ENCODE measurements around the gene CDKAL1. TPM values are rescaled to one million over a fixed set of nuclear protein-coding genes. Genes with fewer than 3 reads are reported as not detected.

The CDKAL1 gene
- total and polyA plus RNA-seq, 10 of the 15 experiments (the other 5 are each of a cell fraction or from before 2014, with no cell fraction given) = 10.7 to 26.9 (median 17.3) TPM

- no peaks in the 10 kb centered on the region; the same call in 1 of the 3 replicates for H3K9me3 ChIP-seq (replicated peaks; ENCODE audit: control insufficient read depth, insufficient read depth, low read length)
- peaks cover 2% of the 10 kb centered on the region for H3K4me1 ChIP-seq (ENCODE audit: control insufficient read depth, insufficient read depth, low read length)
- no peaks in the 10 kb centered on the region for H4K20me1 ChIP-seq (ENCODE audit: control insufficient read depth, insufficient read depth)
- no peak overlapping the region for H3K9ac ChIP-seq (ENCODE audit: control insufficient read depth, insufficient read depth, low read length)
- no peak for ATAC-seq
- H3K4me2 ChIP-seq (ENCODE audit: control insufficient read depth, insufficient read depth) = no peak overlapping the region
- no peak overlapping the region for H2AFZ ChIP-seq (ENCODE audit: control insufficient read depth, low read depth, low read length)
- H3K36me3 ChIP-seq (ENCODE audit: control insufficient read depth in 2 of 2, insufficient read depth in 2 of 2, low read length in 1 of 2) = no peaks in the 10 kb centered on the region
- RAD21 ChIA-PET (ENCODE audit: unreplicated experiment) = interaction anchor here (1.4 kb wide), 1 partner anchor 694 kb away, joined by 6 read pairs; no protein-coding TSS in a partner anchor
- H3K4me3 ChIP-seq = no peak overlapping the region
- DNase-seq (ENCODE audit: low read depth, low spot score) = no peak
- CTCF ChIA-PET = interaction anchor here (0.8 to 1.0 kb wide), 2 partner anchors 13 to 695 kb away, joined by 3 read pairs; no protein-coding TSS in a partner anchor
- H3K27ac ChIP-seq (ENCODE audit: control insufficient read depth, insufficient read depth) = no peak overlapping the region
- BruUV-seq (replicated peaks) = no TSS peak
- in situ Hi-C loops (cut with MboI) = no loop called here
- no peaks in the 10 kb centered on the region for H3K27me3 ChIP-seq (replicated peaks in 1 of 2; ENCODE audit: control insufficient read depth in 2 of 2, insufficient read depth in 2 of 2, low read length in 1 of 2)
- 100% methylated on average over 5 of the region's 5 CpGs for WGBS (ENCODE audit: insufficient coverage, insufficient replicate concordance, low lambda C conversion rate, missing lambda C conversion rate)
- no peak for FAIRE-seq
- intact Hi-C loops (cut with micrococcal nuclease; ENCODE audit: unreplicated experiment) = no loop called here
- POLR2A ChIA-PET = interaction anchor here (0.8 kb wide), 1 partner anchor 9 kb away, joined by 3 read pairs; no protein-coding TSS in a partner anchor
- SMC1A ChIA-PET (ENCODE audit: uncharacterized antibody, unreplicated experiment) = interaction anchor here (0.6 to 2.1 kb wide), 8 partner anchors 16 to 440 kb away, joined by 3 to 7 read pairs (median 3); no protein-coding TSS in a partner anchor
- H3K79me2 ChIP-seq (ENCODE audit: control insufficient read depth, insufficient read depth, low read length) = no peaks in the 10 kb centered on the region
- TF ChIP-seq MEF2A (IDR thresholded peaks at IDR 0.05; ENCODE audit: insufficient read depth, low read depth, low read length) (no peak), SRF (IDR thresholded peaks at IDR 0.05; ENCODE audit: low read depth in 2 of 2, low read length in 2 of 2) (no peak), HDGF (IDR thresholded peaks at IDR 0.05) (no peak), SREBF1 (IDR thresholded peaks at IDR 0.05; ENCODE audit: low read length) (no peak), REST (IDR thresholded peaks at IDR 0.05; ENCODE audit: low read depth, low read length) (no peak)
These were observed 724.4 kb downstream of the CDKAL1 start for GRCh38 chr6:21258665-21259064.
